GM23338 (cell line): Measurements from ENCODE around the gene BCL2L12. TPM values are rescaled to one million over a fixed set of nuclear protein-coding genes. Genes with fewer than 3 reads are reported as not detected.

ENCODE experiments used
- ATAC-seq: fragments of 200-7000 bp; cut with Tn5 transposase; 3 replicates; pipeline ENCODE4 v1.9.1; 2020
- DNase-seq: peaks from one replicate; pipeline ENCODE4 v3.0.0-alpha.2; 2015; ENCODE audit warnings: low spot score
- H2AFZ ChIP-seq: fragments of 200-600 bp; sonication (generic); 2 replicates; pipeline ENCODE4 v1.8.0; 2016; ENCODE audit warnings: antibody characterized with exemption, mild to moderate bottlenecking, moderate library complexity
- H3F3A ChIP-seq: fragments of 200-600 bp; sonication (generic); replicated peaks from 2 replicates; pipeline ENCODE4 v1.8.0; 2017; ENCODE audit warnings: antibody characterized with exemption, mixed run types, low read depth
- H3K27ac ChIP-seq: fragments of 200-600 bp; sonication (generic); 2 replicates; pipeline ENCODE4 v1.6.1; 2016; ENCODE audit warnings: low read depth
- H3K27me3 ChIP-seq: fragments of 200-600 bp; sonication (generic); 2 replicates; pipeline ENCODE4 v1.8.0; 2016; ENCODE audit warnings: mild to moderate bottlenecking, mixed run types, moderate library complexity; ENCODE audit not compliant: insufficient read depth
- H3K36me3 ChIP-seq: fragments of 200-600 bp; sonication (generic); 2 replicates; pipeline ENCODE4 v1.8.0; 2016; ENCODE audit warnings: mild to moderate bottlenecking; ENCODE audit not compliant: insufficient read depth
- H3K4me1 ChIP-seq: fragments of 200-600 bp; sonication (generic); 2 replicates; pipeline ENCODE4 v1.8.0; 2016; ENCODE audit warnings: mild to moderate bottlenecking, moderate library complexity; ENCODE audit not compliant: insufficient read depth
- H3K4me2 ChIP-seq: fragments of 200-600 bp; sonication (generic); 2 replicates; pipeline ENCODE4 v1.7.1; 2017; ENCODE audit warnings: mixed run types
- H3K4me3 ChIP-seq: fragments of 200-600 bp; sonication (generic); 2 replicates; pipeline ENCODE4 v1.6.1; 2016; ENCODE audit warnings: mixed run types
- H3K79me2 ChIP-seq: fragments of 200-600 bp; sonication (generic); replicated peaks from 2 replicates; pipeline ENCODE4 v1.8.0; 2017; ENCODE audit warnings: mild to moderate bottlenecking; ENCODE audit not compliant: insufficient read depth
- H3K9me2 ChIP-seq: fragments of 200-600 bp; sonication (generic); 2 replicates; pipeline ENCODE4 v1.8.0; 2017; ENCODE audit not compliant: insufficient read depth
- H4K20me1 ChIP-seq: fragments of 200-600 bp; sonication (generic); replicated peaks from 2 replicates; pipeline ENCODE4 v1.8.0; 2017; ENCODE audit warnings: mild to moderate bottlenecking; ENCODE audit not compliant: insufficient read depth
- H3K27ac Mint-ChIP-seq: 2 replicates; pipeline ENCODE4 v1.8.0; 2020; ENCODE audit warnings: inconsistent platforms, mild to moderate bottlenecking, moderate library complexity, mixed read lengths
- H3K27me3 Mint-ChIP-seq: 3 replicates; pipeline ENCODE4 v1.8.0; 2022; ENCODE audit warnings: low read depth, mild to moderate bottlenecking, moderate library complexity, mixed read lengths, inconsistent platforms; ENCODE audit not compliant: insufficient read depth, poor library complexity
- H3K36me3 Mint-ChIP-seq: 3 replicates; pipeline ENCODE4 v1.8.0; 2021; ENCODE audit warnings: low read depth, mild to moderate bottlenecking, inconsistent platforms, moderate library complexity, mixed read lengths
- H3K4me1 Mint-ChIP-seq: 3 replicates; pipeline ENCODE4 v1.8.0; 2020; ENCODE audit warnings: mild to moderate bottlenecking, inconsistent platforms, mixed read lengths
- H3K4me3 Mint-ChIP-seq: 3 replicates; pipeline ENCODE4 v1.8.0; 2021; ENCODE audit warnings: moderate library complexity, mild to moderate bottlenecking, inconsistent platforms, mixed read lengths
- H3K9me3 Mint-ChIP-seq: 3 replicates; pipeline ENCODE4 v1.8.0; 2020; ENCODE audit warnings: moderate library complexity, mild to moderate bottlenecking, inconsistent platforms, mixed read lengths
- CREB1 ChIP-seq: fragments of 250-450 bp; sonication (Bioruptor Pico); IDR thresholded peaks from 2 replicates; pipeline ENCODE4 v1.5.0; 2020; ENCODE audit warnings: low read depth, mild to moderate bottlenecking, moderate library complexity
- JUNB ChIP-seq: IDR thresholded peaks from one replicate; pipeline ENCODE4 v1.6.1; 2016; ENCODE audit warnings: antibody characterized with exemption; ENCODE audit not compliant: unreplicated experiment
- NANOG ChIP-seq: IDR thresholded peaks from 2 replicates; pipeline ENCODE4 v1.6.1; 2016; ENCODE audit warnings: antibody characterized with exemption, borderline replicate concordance
- POLR2AphosphoS5 ChIP-seq: IDR thresholded peaks from 2 replicates; pipeline ENCODE4 v1.6.1; 2016; ENCODE audit warnings: antibody characterized with exemption, low read depth
- STAT1 ChIP-seq: IDR thresholded peaks from one replicate; pipeline ENCODE4 v1.6.1; 2016; ENCODE audit warnings: antibody characterized with exemption; ENCODE audit not compliant: unreplicated experiment
- ZNF114 ChIP-seq: fragments of 250-450 bp; sonication (Bioruptor Pico); IDR thresholded peaks from 2 replicates; pipeline ENCODE4 v1.5.0; 2020; ENCODE audit warnings: mild to moderate bottlenecking, moderate library complexity
- ZNF331 ChIP-seq: fragments of 250-450 bp; sonication (Bioruptor Pico); IDR thresholded peaks from 2 replicates; pipeline ENCODE4 v1.5.0; 2020; ENCODE audit warnings: low read depth, mild to moderate bottlenecking, moderate library complexity
- polyA plus RNA-seq: library from polyadenylated mRNA; unstranded; fragments of >200 nt; fragmentation: Nextera tagmentation; extraction: Ambion mirVana; gene quantifications from 2 replicates; pipeline ENCODE4 v1.2.1, GENCODE V29; 2016
- total RNA-seq: library from RNA; depleted of rRNA; stranded (reverse); fragments of >200 nt; shearing (Covaris generic); gene quantifications from 2 replicates; pipeline ENCODE4 v1.2.3, GENCODE V29; 2014
- TF ChIP-seq, protein P1 (sequence below): IDR thresholded peaks from one replicate; pipeline ENCODE4 v1.6.1; 2018; ENCODE audit warnings: antibody characterized with exemption; ENCODE audit not compliant: unreplicated experiment
- TF ChIP-seq, protein P2 (sequence below), 2 experiments: fragments of 200-600 bp in 1 of 2; sonication (generic) in 1 of 2; conservative IDR thresholded peaks; 2 replicates each; pipeline versions ENCODE4 v1.5.1 to v1.6.1; 2016 to 2017; ENCODE audit warnings: antibody characterized with exemption in 2 of 2, low read depth in 2 of 2, mild to moderate bottlenecking in 2 of 2, moderate library complexity in 1 of 2

Gene BCL2L12
- total and polyA plus RNA-seq, 2 experiments from 2014 or later, result 61.3 to 102 TPM

DNA sequence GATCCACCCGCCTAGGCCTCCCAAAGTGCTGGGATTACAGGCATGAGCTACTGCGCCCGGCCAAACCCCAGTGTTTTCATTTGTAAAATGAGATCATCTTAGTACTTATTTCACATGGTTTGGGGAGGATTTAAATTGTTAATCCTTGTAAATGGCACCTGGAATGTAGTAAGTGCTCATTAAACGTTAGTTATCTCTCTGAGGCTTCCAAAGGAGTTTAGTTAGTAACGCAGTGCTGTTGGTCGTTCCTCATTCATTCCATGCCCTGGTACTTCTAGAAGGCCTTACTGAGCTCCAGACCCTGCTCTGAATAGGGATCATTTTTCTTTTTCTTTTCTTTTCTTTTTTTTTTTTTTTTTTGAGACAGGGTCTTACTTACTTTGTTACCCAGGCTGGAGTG is 30.4 kb downstream of the BCL2L12 start (continued):
- TF ChIP-seq ZNF331, result no peak

DNA sequence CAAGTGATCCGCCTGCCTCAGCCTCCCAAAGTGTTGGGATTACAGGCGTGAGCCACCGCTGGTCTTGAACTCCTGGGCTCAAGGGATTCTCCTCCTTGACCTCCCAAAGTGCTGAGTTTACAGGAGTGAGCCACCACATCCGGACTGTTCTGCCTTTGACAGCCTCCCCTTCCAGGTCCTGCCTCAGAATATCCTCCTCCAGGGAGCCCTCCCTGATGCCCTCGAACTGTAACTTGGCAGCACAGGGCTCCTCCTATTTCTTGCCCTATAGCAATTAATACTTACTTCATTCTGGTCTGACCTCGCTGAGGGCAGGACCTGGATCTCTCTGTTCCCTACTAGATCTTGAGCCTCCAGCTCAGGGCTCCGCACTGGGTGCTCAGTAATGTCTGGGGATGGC is 31.1 kb downstream of the BCL2L12 start:
- no peaks in the 10 kb centered on the region for H3K27me3 ChIP-seq
- H3K9me2 ChIP-seq, result no peaks in the 10 kb centered on the region
- TF ChIP-seq STAT1, result no peak
- no peak for TF ChIP-seq CREB1 (CRISPR knock-in tag)
- TF ChIP-seq NANOG, result no peak
- TF ChIP-seq POLR2AphosphoS5, result no peak
- no peak for TF ChIP-seq ZNF114 (CRISPR knock-in tag)
- TF ChIP-seq, protein P1, sequence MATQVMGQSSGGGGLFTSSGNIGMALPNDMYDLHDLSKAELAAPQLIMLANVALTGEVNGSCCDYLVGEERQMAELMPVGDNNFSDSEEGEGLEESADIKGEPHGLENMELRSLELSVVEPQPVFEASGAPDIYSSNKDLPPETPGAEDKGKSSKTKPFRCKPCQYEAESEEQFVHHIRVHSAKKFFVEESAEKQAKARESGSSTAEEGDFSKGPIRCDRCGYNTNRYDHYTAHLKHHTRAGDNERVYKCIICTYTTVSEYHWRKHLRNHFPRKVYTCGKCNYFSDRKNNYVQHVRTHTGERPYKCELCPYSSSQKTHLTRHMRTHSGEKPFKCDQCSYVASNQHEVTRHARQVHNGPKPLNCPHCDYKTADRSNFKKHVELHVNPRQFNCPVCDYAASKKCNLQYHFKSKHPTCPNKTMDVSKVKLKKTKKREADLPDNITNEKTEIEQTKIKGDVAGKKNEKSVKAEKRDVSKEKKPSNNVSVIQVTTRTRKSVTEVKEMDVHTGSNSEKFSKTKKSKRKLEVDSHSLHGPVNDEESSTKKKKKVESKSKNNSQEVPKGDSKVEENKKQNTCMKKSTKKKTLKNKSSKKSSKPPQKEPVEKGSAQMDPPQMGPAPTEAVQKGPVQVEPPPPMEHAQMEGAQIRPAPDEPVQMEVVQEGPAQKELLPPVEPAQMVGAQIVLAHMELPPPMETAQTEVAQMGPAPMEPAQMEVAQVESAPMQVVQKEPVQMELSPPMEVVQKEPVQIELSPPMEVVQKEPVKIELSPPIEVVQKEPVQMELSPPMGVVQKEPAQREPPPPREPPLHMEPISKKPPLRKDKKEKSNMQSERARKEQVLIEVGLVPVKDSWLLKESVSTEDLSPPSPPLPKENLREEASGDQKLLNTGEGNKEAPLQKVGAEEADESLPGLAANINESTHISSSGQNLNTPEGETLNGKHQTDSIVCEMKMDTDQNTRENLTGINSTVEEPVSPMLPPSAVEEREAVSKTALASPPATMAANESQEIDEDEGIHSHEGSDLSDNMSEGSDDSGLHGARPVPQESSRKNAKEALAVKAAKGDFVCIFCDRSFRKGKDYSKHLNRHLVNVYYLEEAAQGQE, result no peak
- peaks cover 10% of the 10 kb centered on the region for H3K27me3 Mint-ChIP-seq
- ATAC-seq (no peak), DNase-seq (no peak)
- H2AFZ ChIP-seq, result no peak overlapping the region
- no peak overlapping the region for H3K27ac Mint-ChIP-seq
- 0 out of 2 replicates have a peak, but pooled peaks cover 7% of the 10 kb centered on the region for H3F3A ChIP-seq
- H3K36me3 Mint-ChIP-seq, result peaks cover 36% of the 10 kb centered on the region
- no peaks in the 10 kb centered on the region for H3K9me3 Mint-ChIP-seq
- H3K27ac ChIP-seq, result no peak overlapping the region
- H4K20me1 ChIP-seq, result peaks cover 6% of the 10 kb centered on the region; the same call in 1 of the 2 replicates
- no peak overlapping the region for H3K4me3 Mint-ChIP-seq
- peaks cover 6% of the 10 kb centered on the region for H3K79me2 ChIP-seq
- peaks cover 3% of the 10 kb centered on the region; the same call in 1 of the 2 replicates for H3K36me3 ChIP-seq
- H3K4me1 Mint-ChIP-seq, result peaks cover 7% of the 10 kb centered on the region
- no peak overlapping the region for H3K4me2 ChIP-seq
- H3K4me1 ChIP-seq, result peaks cover 6% of the 10 kb centered on the region; the same call in 1 of the 2 replicates
- H3K4me3 ChIP-seq, result no peak overlapping the region

DNA sequence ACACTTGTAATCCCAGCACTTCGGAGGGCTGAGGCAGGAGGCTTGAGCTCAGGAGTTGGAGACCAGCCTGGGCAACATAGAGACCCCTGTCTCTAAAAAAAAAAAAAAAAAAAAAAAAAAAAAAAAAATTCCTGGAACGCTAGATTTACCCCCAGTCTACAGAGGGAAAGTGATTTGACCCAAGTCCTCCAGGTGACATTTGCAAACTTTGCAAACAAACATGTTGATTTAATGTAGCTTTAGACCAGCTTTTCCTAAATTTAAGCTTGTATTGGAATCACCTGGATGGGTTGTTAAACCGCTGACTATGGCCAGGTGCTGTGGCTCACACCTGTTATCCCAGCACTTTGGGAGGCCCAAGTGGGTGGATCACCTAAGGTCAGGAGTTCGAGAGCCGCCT is 33.6 kb downstream of the BCL2L12 start:
- DNase-seq (no peak), ATAC-seq (no peak)
- H3K27me3 Mint-ChIP-seq, result peaks cover 9% of the 10 kb centered on the region
- no peak overlapping the region for H3K27ac ChIP-seq
- peaks cover 30% of the 10 kb centered on the region for H3K36me3 Mint-ChIP-seq
- H3F3A ChIP-seq, result no peaks in the 10 kb centered on the region
- H3K9me3 Mint-ChIP-seq, result no peaks in the 10 kb centered on the region
- 0 out of 2 replicates have a peak, but pooled peaks cover 6% of the 10 kb centered on the region for H4K20me1 ChIP-seq
- no peaks in the 10 kb centered on the region for H3K9me2 ChIP-seq
- no peak overlapping the region for H3K27ac Mint-ChIP-seq
- H3K79me2 ChIP-seq, result no peaks in the 10 kb centered on the region
- no peaks in the 10 kb centered on the region for H3K4me1 Mint-ChIP-seq
- H2AFZ ChIP-seq, result no peak overlapping the region
- H3K4me3 Mint-ChIP-seq, result no peak overlapping the region
- H3K4me1 ChIP-seq, result no peaks in the 10 kb centered on the region
- H3K4me3 ChIP-seq, result no peak overlapping the region
- H3K27me3 ChIP-seq, result no peaks in the 10 kb centered on the region
- no peak overlapping the region for H3K4me2 ChIP-seq
- H3K36me3 ChIP-seq, result peaks cover 3% of the 10 kb centered on the region; the same call in 1 of the 2 replicates
- TF ChIP-seq JUNB (no peak), ZNF331 (no peak), ZNF114 (CRISPR knock-in tag) (no peak), POLR2AphosphoS5 (no peak), STAT1 (no peak)
- TF ChIP-seq, protein P1, result no peak
- TF ChIP-seq, protein P2, sequence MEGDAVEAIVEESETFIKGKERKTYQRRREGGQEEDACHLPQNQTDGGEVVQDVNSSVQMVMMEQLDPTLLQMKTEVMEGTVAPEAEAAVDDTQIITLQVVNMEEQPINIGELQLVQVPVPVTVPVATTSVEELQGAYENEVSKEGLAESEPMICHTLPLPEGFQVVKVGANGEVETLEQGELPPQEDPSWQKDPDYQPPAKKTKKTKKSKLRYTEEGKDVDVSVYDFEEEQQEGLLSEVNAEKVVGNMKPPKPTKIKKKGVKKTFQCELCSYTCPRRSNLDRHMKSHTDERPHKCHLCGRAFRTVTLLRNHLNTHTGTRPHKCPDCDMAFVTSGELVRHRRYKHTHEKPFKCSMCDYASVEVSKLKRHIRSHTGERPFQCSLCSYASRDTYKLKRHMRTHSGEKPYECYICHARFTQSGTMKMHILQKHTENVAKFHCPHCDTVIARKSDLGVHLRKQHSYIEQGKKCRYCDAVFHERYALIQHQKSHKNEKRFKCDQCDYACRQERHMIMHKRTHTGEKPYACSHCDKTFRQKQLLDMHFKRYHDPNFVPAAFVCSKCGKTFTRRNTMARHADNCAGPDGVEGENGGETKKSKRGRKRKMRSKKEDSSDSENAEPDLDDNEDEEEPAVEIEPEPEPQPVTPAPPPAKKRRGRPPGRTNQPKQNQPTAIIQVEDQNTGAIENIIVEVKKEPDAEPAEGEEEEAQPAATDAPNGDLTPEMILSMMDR (conservative IDR thresholded peaks at IDR 0.05; ENCODE audit: low read depth in 2 of 2), result no peak
